WTC11 (cell line): ENCODE results near the gene INPP5K. TPM values are rescaled to one million over a fixed set of nuclear protein-coding genes. Genes with fewer than 3 reads are reported as not detected.

Experiments used
- ATAC-seq: fragments of 200-7000 bp; cut with Tn5 transposase; 2 replicates; pipeline ENCODE4 v1.10.0; 2021; ENCODE audit warnings: mild to moderate bottlenecking, moderate library complexity
- CTCF ChIA-PET: fragments of 300-600 bp; sonication (Branson Sonifier 250); formaldehyde crosslinking; loops from one replicate; lab custom pipeline; 2021; ENCODE audit warnings: antibody characterized with exemption; lab: Charles Lee
- POLR2A ChIA-PET: fragments of 350-600 bp; sonication (Branson Sonifier 250); formaldehyde crosslinking; loops from one replicate; lab custom pipeline; 2021; ENCODE audit warnings: antibody characterized with exemption; lab: Charles Lee
- DNase-seq: peaks from one replicate; pipeline ENCODE4 v3.0.0; 2021; ENCODE audit warnings: low spot score
- H3K27ac Mint-ChIP-seq: 2 replicates; pipeline ENCODE4 v1.8.0; 2021; ENCODE audit warnings: mixed read lengths
- H3K27me3 Mint-ChIP-seq: 2 replicates; pipeline ENCODE4 v1.8.0; 2021; ENCODE audit warnings: low read depth, mild to moderate bottlenecking, moderate library complexity, mixed read lengths
- H3K36me3 Mint-ChIP-seq: 2 replicates; pipeline ENCODE4 v1.8.0; 2021; ENCODE audit warnings: mixed read lengths
- H3K4me1 Mint-ChIP-seq: 2 replicates; pipeline ENCODE4 v1.8.0; 2022; ENCODE audit warnings: mixed read lengths
- H3K4me3 Mint-ChIP-seq: 2 replicates; pipeline ENCODE4 v1.8.0; 2021; ENCODE audit warnings: mild to moderate bottlenecking, moderate library complexity, mixed read lengths
- H3K9me3 Mint-ChIP-seq: 2 replicates; pipeline ENCODE4 v1.8.0; 2021; ENCODE audit warnings: mixed read lengths
- ELF4 ChIP-seq: sonication (generic); formaldehyde crosslinking; IDR thresholded peaks from 2 replicates; pipeline ENCODE4 v1.8.1; 2022; ENCODE audit warnings: low read depth, mild to moderate bottlenecking, moderate library complexity, missing genetic modification reagents
- NFE2L1 ChIP-seq: sonication (generic); formaldehyde crosslinking; IDR thresholded peaks from 2 replicates; pipeline ENCODE4 v1.8.1; 2023; ENCODE audit warnings: missing genetic modification reagents
- SMAD3 ChIP-seq: sonication (generic); formaldehyde crosslinking; IDR thresholded peaks from 2 replicates; pipeline ENCODE4 v1.8.0; 2022; ENCODE audit warnings: missing genetic modification reagents, mild to moderate bottlenecking, borderline replicate concordance
- SMAD4 ChIP-seq: sonication (generic); formaldehyde crosslinking; IDR thresholded peaks from 2 replicates; pipeline ENCODE4 v1.8.0; 2022; ENCODE audit warnings: mild to moderate bottlenecking, missing genetic modification reagents
- ZNF138 ChIP-seq: sonication (generic); formaldehyde crosslinking; conservative IDR thresholded peaks from 2 replicates; pipeline ENCODE4 v1.8.1; 2022; ENCODE audit warnings: mild to moderate bottlenecking, moderate library complexity, missing genetic modification reagents
- ZNF232 ChIP-seq: sonication (generic); formaldehyde crosslinking; IDR thresholded peaks from 2 replicates; pipeline ENCODE4 v1.8.0; 2022; ENCODE audit warnings: mild to moderate bottlenecking, missing genetic modification reagents
- total RNA-seq: library from RNA; stranded (reverse); gene quantifications from 3 replicates; pipeline ENCODE4 v1.2.3, GENCODE V29; 2021
- TF ChIP-seq, protein P1 (sequence below): sonication (generic); formaldehyde crosslinking; IDR thresholded peaks from 2 replicates; pipeline ENCODE4 v1.8.1; 2023; ENCODE audit warnings: mild to moderate bottlenecking, missing genetic modification reagents, moderate library complexity
- TF ChIP-seq, protein P2 (sequence below): sonication (generic); formaldehyde crosslinking; IDR thresholded peaks from 2 replicates; pipeline ENCODE4 v1.8.1; 2022; ENCODE audit warnings: mild to moderate bottlenecking, missing genetic modification reagents, moderate library complexity, borderline replicate concordance
- TF ChIP-seq, protein P3 (sequence below): sonication (generic); formaldehyde crosslinking; conservative IDR thresholded peaks from 2 replicates; pipeline ENCODE4 v1.8.1; 2023; ENCODE audit warnings: mild to moderate bottlenecking, low read depth, missing genetic modification reagents, moderate library complexity
- TF ChIP-seq, protein P4 (sequence below): fragments of 250-450 bp; sonication (Bioruptor Pico); IDR thresholded peaks from 2 replicates; pipeline ENCODE4 v1.9.0; 2021; ENCODE audit warnings: moderate library complexity, mild to moderate bottlenecking, inconsistent platforms, borderline replicate concordance
- TF ChIP-seq, protein P5 (sequence below): sonication (generic); formaldehyde crosslinking; IDR thresholded peaks from 2 replicates; pipeline ENCODE4 v1.8.1; 2023; ENCODE audit warnings: mild to moderate bottlenecking, moderate library complexity, missing genetic modification reagents
- TF ChIP-seq, protein P6 (sequence below): fragments of 250-450 bp; sonication (Bioruptor Pico); IDR thresholded peaks from 2 replicates; pipeline ENCODE4 v2.1.2; 2022; ENCODE audit warnings: mild to moderate bottlenecking, moderate library complexity
- TF ChIP-seq, protein P7 (sequence below): sonication (generic); formaldehyde crosslinking; IDR thresholded peaks from 2 replicates; pipeline ENCODE4 v1.8.0; 2022; ENCODE audit warnings: mild to moderate bottlenecking, missing genetic modification reagents
- TF ChIP-seq, protein P8 (sequence below): fragments of 250-450 bp; sonication (Bioruptor Pico); conservative IDR thresholded peaks from 2 replicates; pipeline ENCODE4 v1.9.0; 2021; ENCODE audit warnings: mild to moderate bottlenecking

Gene INPP5K
- total RNA-seq, 1 experiment from 2014 or later = 26.8 TPM

DNA sequence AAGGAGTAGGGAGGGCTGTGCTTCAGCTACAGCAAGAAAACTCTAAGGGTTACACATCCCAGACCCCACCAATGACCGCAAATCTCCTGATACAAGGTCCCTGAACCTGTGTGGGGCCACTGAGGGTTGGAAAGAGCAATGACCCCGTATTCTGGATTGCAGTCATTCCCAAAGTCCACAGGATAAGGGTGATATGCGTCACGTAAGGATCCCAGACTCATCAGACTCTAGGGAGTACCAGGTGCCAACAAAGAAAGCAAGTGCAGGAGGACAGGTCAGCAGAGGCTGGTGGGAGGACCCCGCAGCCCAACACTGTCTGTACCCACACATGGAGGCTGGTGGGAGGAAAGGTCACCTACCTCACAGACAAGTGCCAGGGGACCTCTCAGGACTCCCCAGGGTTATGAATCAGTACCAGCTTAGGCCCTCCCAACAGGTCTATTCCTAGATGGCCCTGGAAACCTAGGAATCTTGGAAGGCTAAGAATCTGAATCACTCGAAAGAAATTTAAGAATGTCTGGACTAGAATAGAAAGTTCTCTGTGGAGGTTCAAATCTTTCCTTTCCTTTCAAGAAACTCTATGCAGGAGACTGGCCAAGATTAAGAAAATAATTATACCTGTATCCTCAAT lies 30.0 kb upstream of the INPP5K start:
- Mint-ChIP-seq H3K4me1 (0 out of 2 replicates have a peak, but pooled peaks cover 6% of the 10 kb centered on the region), H3K27ac (no peak overlapping the region), H3K4me3 (no peak overlapping the region)
- ATAC-seq (no peak), DNase-seq (no peak)
- TF ChIP-seq, protein P1, sequence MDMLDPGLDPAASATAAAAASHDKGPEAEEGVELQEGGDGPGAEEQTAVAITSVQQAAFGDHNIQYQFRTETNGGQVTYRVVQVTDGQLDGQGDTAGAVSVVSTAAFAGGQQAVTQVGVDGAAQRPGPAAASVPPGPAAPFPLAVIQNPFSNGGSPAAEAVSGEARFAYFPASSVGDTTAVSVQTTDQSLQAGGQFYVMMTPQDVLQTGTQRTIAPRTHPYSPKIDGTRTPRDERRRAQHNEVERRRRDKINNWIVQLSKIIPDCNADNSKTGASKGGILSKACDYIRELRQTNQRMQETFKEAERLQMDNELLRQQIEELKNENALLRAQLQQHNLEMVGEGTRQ = no peak
- TF ChIP-seq, protein P2, sequence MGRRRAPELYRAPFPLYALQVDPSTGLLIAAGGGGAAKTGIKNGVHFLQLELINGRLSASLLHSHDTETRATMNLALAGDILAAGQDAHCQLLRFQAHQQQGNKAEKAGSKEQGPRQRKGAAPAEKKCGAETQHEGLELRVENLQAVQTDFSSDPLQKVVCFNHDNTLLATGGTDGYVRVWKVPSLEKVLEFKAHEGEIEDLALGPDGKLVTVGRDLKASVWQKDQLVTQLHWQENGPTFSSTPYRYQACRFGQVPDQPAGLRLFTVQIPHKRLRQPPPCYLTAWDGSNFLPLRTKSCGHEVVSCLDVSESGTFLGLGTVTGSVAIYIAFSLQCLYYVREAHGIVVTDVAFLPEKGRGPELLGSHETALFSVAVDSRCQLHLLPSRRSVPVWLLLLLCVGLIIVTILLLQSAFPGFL (CRISPR knock-in tag) = no peak
- TF ChIP-seq SMAD3 (no peak), SMAD4 (CRISPR knock-in tag) (no peak), ZNF138 (CRISPR knock-in tag) (no peak), ZNF232 (CRISPR knock-in tag) (no peak)
- TF ChIP-seq, protein P3, sequence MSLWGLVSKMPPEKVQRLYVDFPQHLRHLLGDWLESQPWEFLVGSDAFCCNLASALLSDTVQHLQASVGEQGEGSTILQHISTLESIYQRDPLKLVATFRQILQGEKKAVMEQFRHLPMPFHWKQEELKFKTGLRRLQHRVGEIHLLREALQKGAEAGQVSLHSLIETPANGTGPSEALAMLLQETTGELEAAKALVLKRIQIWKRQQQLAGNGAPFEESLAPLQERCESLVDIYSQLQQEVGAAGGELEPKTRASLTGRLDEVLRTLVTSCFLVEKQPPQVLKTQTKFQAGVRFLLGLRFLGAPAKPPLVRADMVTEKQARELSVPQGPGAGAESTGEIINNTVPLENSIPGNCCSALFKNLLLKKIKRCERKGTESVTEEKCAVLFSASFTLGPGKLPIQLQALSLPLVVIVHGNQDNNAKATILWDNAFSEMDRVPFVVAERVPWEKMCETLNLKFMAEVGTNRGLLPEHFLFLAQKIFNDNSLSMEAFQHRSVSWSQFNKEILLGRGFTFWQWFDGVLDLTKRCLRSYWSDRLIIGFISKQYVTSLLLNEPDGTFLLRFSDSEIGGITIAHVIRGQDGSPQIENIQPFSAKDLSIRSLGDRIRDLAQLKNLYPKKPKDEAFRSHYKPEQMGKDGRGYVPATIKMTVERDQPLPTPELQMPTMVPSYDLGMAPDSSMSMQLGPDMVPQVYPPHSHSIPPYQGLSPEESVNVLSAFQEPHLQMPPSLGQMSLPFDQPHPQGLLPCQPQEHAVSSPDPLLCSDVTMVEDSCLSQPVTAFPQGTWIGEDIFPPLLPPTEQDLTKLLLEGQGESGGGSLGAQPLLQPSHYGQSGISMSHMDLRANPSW (CRISPR knock-in tag) = no peak
- TF ChIP-seq, protein P4, sequence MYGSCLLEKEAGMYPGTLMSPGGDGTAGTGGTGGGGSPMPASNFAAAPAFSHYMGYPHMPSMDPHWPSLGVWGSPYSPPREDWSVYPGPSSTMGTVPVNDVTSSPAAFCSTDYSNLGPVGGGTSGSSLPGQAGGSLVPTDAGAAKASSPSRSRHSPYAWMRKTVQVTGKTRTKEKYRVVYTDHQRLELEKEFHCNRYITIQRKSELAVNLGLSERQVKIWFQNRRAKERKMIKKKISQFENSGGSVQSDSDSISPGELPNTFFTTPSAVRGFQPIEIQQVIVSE = no peak
- TF ChIP-seq, protein P5, sequence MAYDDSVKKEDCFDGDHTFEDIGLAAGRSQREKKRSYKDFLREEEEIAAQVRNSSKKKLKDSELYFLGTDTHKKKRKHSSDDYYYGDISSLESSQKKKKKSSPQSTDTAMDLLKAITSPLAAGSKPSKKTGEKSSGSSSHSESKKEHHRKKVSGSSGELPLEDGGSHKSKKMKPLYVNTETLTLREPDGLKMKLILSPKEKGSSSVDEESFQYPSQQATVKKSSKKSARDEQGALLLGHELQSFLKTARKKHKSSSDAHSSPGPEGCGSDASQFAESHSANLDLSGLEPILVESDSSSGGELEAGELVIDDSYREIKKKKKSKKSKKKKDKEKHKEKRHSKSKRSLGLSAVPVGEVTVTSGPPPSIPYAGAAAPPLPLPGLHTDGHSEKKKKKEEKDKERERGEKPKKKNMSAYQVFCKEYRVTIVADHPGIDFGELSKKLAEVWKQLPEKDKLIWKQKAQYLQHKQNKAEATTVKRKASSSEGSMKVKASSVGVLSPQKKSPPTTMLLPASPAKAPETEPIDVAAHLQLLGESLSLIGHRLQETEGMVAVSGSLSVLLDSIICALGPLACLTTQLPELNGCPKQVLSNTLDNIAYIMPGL = no peak
- TF ChIP-seq, protein P6, sequence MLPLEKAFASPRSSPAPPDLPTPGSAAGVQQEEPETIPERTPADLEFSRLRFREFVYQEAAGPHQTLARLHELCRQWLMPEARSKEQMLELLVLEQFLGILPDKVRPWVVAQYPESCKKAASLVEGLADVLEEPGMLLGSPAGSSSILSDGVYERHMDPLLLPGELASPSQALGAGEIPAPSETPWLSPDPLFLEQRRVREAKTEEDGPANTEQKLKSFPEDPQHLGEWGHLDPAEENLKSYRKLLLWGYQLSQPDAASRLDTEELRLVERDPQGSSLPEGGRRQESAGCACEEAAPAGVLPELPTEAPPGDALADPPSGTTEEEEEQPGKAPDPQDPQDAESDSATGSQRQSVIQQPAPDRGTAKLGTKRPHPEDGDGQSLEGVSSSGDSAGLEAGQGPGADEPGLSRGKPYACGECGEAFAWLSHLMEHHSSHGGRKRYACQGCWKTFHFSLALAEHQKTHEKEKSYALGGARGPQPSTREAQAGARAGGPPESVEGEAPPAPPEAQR (CRISPR knock-in tag) = no peak
- TF ChIP-seq, protein P7, sequence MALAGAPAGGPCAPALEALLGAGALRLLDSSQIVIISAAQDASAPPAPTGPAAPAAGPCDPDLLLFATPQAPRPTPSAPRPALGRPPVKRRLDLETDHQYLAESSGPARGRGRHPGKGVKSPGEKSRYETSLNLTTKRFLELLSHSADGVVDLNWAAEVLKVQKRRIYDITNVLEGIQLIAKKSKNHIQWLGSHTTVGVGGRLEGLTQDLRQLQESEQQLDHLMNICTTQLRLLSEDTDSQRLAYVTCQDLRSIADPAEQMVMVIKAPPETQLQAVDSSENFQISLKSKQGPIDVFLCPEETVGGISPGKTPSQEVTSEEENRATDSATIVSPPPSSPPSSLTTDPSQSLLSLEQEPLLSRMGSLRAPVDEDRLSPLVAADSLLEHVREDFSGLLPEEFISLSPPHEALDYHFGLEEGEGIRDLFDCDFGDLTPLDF (CRISPR knock-in tag) = no peak
- TF ChIP-seq, all 79 proteins: peak for 0
- Mint-ChIP-seq H3K36me3 (peaks cover 30% of the 10 kb centered on the region), H3K27me3 (no peaks in the 10 kb centered on the region), H3K9me3 (no peaks in the 10 kb centered on the region)
- ChIA-PET POLR2A (interaction anchor here (0.6 kb wide), 1 partner anchor 1222 kb away, joined by 7 read pairs; no protein-coding TSS in a partner anchor), CTCF (no interaction called here)

DNA sequence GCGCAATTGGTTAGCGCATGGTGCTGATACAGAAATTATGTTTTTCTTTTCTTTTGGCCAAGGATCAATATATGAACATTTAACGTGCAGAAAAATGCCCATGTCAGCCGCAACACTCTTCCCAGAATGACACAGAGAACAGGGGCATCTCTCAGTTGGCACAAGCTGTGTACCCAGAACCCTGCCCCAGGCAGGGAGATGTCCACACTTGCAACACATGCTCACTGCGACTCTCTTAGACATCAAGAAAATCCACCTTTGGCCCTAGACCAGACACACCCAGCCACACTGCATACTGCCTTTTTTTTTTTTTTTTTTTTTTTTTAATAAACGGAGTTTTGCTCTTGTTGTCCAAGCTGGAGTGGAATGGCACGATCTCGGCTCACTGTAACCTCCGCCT lies 29.2 kb upstream of the INPP5K start:
- H3K27me3 Mint-ChIP-seq = no peaks in the 10 kb centered on the region
- ChIA-PET POLR2A (no interaction called here), CTCF (no interaction called here)
- H3K4me3 Mint-ChIP-seq = no peak overlapping the region
- H3K36me3 Mint-ChIP-seq = peaks cover 32% of the 10 kb centered on the region
- H3K4me1 Mint-ChIP-seq = 0 out of 2 replicates have a peak, but pooled peaks cover under 1% of the 10 kb centered on the region
- DNase-seq (no peak), ATAC-seq (no peak)
- H3K27ac Mint-ChIP-seq = no peak overlapping the region; the same call in 1 of the 2 replicates
- H3K9me3 Mint-ChIP-seq = no peaks in the 10 kb centered on the region
- no peak for TF ChIP-seq ELF4 (CRISPR knock-in tag)
- TF ChIP-seq ZNF138 (CRISPR knock-in tag) = no peak
- TF ChIP-seq, protein P5 = no peak
- TF ChIP-seq NFE2L1 (CRISPR knock-in tag) = no peak
- TF ChIP-seq, protein P8, sequence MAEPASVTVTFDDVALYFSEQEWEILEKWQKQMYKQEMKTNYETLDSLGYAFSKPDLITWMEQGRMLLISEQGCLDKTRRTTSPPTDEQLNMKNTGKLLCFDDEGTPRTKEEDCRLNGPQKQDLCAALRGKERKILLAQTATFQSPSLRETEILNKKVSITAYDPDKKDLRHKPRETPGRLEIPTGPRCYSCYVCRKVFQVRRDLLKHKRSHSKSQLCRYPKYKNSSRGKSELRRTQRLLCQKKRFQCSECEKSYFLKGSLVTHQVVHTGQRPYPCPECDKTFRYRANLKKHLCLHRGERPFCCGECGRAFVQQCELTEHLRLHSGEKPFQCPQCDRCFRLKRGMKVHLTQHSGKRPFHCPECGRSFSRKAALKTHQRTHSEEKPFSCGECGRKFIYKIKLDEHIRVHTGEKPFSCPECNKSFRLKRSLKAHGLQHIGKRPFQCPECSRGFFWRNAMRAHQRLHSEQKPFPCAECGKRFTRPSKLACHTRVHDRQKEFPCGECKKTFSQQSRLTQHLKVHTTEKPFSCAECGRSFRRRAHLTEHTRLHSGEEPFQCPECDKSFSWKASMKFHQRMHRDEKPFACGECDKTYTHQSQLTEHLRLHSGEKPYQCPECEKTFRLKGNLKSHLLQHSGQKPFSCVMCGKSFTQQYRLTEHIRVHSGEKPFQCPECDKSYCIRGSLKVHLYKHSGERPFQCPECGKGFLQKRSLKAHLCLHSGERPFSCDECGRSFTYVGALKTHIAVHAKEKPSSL = no peak
